HG03097 (cell line): Measurements from ENCODE around the gene GADD45B.
"Not testable (repeated sequence)": the region's sequence is repeated elsewhere in the genome, so short reads cannot be mapped to it uniquely, and the experiment has no call there.

Experiments used
- ATAC-seq: cut with Tn5 transposase; IDR thresholded peaks from one replicate; pipeline ENCODE4 v1.9.1; 2021; ENCODE audit not compliant: unreplicated experiment, low FRiP score

The GADD45B gene

DNA sequence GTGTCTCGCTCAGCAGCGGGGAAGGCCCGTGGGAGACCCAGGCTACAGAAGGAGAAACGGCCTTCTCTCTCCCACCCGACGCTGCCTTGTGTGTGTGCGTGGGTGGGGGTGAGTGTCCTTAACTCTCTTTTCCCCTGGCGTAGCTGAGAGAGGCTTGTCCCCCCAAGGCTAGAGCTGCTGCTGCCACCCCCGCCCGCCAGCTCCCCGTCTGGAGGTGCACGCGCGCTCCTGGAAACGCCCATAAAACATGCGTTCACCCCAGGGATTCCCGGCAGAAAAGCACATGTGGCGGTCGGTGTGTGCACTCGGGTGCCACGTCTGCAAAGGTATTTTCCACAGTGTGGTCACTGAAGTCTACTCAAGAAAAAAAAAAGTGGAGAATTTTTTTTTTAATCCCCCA is 36.1 kb downstream of the GADD45B start:
- no peak for ATAC-seq

DNA sequence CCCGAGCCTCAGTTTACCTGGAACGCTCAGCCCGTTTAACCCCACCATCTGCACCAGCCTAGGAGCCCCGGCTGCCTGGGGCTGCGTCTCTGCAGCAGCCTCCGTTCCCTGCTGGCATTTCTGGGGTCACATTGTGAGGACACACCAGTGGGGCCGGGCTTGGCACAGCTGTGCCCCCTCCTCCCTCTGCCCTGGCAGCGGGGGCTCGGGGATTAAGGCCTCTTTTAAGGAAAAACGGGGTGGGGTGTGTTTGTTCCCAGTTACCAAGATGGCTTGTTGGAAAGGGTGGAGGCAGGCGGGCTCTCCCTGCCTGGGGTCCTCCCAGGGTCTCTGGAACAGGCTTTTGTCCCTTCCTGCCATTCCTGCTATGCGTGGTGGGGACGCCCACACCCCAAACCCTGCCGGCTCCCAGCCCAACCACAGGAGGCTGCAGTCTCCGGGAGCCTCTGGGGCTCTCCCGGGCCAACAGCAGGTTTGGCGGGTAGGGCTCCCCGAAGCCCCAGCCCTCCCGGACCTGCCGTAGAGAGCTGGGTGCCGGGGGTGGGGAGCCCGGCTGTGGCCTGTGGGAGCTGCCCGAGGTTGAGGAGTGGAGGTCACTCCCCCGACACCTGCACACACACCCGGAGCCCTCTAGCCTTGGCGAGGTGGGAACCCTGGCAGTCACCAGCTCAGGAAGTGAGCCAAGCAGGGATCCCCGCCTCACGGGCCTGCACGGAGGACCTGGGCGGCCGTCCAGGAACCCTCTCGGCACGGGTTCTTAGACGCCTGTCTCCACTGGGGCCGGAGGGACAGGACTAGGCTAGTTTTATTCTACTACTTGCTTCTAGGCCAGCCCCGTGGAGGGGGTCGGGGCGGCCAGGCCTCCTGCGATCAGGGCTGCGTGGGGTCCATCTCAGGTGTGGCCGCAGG is 36.9 kb downstream of the GADD45B start:
- no peak for ATAC-seq

DNA sequence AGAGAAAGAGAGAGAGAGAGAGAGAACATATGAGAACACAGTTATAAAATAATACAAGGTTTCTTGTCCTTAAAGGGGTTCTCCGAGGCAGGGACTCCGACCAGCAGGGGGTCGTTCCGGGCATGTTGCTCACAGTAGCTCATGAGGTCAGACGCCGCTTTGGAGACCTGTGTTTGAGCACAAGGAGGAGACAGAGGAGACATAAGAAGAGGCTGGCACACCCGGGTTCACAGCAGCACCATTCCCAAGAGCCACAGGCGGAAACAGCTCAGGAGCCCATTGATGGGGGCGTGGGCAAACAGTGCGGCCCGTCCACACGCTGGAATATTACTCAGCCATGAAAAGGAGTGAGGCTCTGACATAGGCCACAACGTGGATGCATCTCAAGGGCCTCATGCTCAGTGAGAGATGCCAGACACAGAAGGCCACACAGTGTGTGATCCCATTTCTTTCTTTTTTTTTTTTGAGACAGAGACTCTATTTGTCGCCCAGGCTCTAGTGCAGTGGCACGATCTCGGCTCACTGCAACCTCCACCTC is 39.1 kb downstream of the GADD45B start:
- ATAC-seq = no peak

DNA sequence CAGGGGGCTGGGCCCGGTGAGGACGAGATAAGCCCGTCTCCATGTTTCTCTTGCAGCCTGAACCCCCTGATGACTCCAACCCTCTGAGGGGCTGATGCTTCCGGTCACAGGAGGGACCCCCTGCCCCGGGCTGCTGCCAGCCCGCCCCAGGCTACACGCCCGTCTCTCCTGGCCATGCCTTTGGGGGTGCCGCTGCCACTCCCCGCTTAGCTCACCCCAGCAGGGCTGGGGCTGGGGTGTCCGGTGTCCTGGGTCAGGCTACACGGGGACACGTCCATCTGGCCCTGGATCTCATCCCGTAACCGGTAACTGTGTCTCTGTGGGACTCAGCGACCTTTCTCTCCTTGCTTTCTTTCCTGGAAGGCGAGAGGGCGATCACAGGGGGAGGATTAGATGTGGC is 40.8 kb downstream of the GADD45B start:
- no peak for ATAC-seq

DNA sequence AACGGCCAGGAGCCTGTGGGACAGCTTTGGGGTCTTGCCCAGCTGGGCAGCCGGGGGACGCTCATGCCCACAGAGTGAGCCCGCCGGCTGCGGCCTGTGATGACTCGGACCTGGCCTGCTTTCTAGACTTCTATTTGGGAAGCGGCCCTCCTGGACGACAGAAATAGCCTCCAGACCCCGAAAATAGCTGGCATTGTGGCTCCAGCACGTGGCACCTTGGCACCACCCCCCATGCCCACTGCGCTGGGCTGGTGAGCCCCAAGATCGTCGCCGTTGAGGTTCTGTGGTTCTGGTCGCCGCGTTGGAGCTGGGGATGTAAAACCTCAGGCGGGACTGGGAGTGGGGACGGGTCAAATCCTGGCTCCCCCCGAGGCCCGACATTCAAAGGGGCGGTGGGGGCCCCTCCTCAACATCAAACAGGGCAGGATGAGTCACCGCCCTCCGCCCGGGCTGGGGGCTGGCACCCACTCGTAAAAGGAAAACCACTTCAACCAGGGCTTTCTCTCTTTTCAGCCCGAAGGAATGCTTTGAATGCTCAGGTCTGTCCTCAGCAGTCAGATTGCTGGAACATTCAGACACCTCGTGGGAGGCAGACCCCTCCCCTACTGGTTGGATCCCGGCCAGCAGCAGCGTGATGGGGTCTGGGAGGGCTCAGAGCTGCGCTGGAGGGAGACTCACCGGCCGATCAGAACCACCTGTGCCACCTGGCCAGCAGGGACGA is 42.1 kb downstream of the GADD45B start:
- ATAC-seq = no peak

DNA sequence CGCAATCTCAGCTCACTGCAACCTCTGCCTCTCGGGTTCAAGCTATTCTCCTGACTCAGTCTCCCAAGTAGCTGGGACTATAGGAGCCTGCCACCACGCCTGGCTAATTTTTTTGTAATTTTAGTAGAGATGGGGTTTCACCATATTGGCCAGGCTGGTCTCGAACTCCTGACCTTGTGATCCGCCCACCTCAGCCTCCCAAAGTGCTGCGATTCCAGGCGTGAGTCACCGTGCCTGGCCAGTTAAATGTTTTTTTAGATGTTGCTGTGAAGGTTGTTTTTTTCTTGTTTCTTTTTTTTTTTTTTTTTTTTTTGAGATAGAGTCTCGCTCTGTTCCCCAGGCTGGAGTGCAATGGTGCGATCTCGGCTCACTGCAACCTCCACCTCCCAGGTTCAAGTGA is 42.9 kb downstream of the GADD45B start:
- not testable (repeated sequence) for ATAC-seq

DNA sequence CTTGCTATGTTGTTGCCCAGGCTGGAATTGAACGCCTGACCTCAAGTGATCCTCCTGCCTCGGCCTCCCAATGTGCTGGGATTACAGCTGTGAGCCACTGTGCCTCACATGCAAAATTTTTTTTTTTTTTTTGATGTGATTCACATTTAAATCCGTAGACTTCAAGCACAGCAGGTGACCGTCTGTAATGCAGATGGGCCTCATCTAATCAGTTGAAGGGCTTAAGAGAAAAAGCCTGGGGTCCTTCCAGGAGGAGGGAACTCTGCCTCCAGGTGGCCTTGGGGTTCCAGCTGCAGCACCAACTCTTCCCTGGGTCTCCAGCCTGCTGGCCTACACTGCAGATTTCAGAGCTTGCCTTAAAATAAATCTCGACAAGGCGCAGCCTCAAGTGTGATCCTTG is 43.6 kb downstream of the GADD45B start:
- ATAC-seq = no peak

DNA sequence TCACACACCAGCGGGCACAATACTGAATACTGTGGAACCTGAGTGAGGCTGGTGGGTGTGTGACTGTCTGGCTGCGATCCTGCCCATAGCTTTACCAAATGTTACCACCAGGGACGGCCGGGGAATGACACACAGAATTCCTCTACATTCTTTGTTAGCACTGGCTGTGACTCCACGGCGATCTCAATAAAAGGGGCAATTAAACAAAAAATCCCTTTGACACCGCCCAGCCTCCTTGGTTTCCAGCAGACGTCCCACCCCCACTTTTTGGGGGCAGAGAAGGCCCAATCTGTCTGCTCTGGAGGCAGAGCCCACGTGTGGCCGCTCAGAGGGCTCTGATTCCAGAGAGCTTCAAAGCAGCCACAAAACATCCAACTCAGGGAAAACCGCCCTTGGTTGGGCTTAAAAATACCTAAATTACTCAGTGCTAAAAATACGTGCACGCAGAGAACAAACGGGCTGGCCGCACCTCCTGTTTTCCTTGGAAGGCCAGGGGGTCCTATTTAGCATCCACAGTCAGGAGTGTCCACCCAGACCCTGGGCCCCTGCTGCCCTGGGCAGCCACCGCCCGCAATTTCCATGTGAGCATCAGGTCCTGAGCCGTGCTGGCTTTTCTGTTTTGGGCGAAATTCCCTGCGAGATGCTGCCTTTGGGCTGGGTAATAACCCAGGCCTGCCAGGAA is 47.8 kb downstream of the GADD45B start:
- no peak for ATAC-seq

DNA sequence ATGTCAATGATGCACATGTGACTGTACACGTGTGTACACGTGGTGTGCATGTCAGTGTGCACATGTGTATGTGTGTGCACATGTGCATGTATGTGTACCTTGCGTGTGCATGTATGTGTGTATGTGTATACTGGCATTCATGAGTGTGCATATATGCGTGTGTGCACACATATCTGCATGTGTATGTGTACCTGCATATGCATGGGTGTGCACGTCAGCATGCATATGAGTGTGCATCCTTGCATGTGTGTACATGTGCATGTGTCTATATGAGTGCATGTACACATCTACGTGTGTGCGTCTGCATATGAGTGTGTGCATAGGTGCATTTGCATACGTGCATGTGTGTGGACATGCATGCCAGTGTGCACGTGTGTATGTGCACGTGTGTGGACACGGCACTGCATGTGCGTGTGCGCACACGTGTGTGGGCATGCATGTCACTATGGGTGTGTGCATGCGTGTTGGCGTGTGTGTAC is 48.5 kb downstream of the GADD45B start:
- ATAC-seq = no peak

DNA sequence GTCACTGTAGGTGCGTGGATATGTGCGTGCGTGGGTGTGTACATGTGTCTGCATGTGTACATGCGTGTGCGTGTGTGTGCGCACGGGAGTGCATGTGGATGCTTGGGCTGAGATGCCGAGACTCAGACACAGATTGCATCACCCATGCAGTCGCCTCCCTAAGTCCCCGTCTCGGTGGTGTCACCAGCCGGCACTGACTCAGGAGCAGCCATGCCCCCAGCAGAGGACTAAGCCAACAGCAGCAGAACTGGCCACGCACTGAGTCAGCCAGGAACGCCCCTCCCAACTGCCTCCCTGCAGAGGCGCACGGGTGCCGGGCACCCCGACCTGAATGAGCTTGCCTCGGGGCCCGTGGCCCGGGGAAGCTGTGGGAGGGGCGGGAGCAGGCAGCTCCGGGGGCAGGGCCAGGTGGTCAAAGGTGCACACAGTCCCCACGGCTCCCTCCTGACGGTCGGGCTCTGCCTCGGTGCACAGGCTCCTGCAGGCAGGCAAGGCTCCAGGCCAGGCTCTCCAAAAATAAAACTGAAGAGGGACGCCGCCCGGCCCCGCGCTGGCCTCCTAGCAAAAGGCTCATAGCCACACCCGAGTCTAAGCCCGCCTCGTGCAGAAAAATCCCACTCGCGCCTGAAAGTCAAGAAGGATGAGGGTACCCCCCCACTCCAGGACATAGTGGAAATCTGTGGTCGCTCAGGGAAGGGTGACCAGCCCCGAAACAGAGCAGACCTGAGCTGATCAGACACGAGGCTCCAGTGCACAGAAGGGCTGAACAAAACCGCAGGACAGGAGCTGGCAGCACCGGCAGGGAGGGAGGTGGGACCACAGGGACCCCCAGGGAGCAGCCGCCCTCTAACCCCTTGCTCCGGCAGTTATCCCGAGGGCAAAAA is 49.2 kb downstream of the GADD45B start:
- no peak for ATAC-seq

DNA sequence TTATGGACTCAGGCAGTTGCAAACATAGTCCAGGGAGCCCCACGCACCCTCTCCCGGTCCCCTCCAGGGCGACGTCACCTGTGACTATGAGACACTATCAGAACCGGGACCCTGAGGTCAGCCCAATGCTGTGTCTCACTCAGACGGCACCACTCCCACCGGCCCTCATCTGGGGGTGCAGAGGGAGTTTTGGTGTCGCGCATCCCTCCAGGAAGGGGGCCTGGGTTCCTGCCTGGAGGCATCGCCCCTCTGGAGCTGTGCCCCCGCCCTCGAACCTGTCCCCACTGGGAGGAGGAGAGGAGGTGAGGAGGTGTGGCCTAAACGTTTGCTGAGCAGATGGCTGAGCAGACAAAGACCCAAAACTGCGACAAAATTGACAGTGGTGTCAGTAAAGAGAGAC is 51.2 kb downstream of the GADD45B start:
- ATAC-seq = no peak

DNA sequence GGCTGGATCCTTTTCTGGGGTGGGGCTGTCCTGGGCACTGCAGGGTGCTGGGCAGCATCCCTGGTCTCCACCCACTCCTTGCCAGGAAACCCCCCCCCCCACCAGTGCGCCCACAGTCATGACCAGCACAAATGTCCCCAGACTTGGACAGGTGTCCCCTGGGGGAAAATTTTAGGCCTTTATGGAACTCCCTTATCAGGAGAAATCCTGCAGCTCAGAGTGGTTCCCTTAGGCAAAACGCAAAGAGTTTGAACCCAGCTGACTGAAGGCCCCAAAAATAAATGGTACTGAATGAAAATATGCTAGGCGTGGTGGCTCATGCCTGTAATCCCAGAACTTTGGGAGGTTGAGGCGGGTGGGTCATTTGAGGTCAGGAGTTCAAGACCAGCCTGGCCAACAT is 51.8 kb downstream of the GADD45B start:
- no peak for ATAC-seq
